ENCODE data around the gene SHC3.

Gene SHC3

GRCh38 chr9:89112243-89112642 is 66.4 kb downstream of the SHC3 start:
- Histone ChIP-seq H3K4me3 (ENCODE audit: low read depth, low read length) (no peak overlapping the region), H3K27ac (ENCODE audit: low read depth, low read length) (no peak overlapping the region), H3K79me2 (ENCODE audit: control insufficient read depth, insufficient read depth, low read length, unreplicated experiment) (peaks cover 31% of the 10 kb centered on the region), H3K4me1 (ENCODE audit: control insufficient read depth, insufficient read depth, low read length, unreplicated experiment) (peaks cover 11% of the 10 kb centered on the region), H2AFZ (ENCODE audit: low read length, unreplicated experiment) (no peak overlapping the region), H3K36me3 (ENCODE audit: insufficient read depth, low read length) (peaks cover 22% of the 10 kb centered on the region; the same call in 1 of the 2 replicates), H3K27me3 (ENCODE audit: insufficient read depth, low read length) (no peaks in the 10 kb centered on the region)

- no peaks in the 10 kb centered on the region for H3K27me3 ChIP-seq (ENCODE audit: insufficient read depth, low read length)
- no peak overlapping the region for H2AFZ ChIP-seq (ENCODE audit: low read length, unreplicated experiment)
- no peaks in the 10 kb centered on the region for H3K4me1 ChIP-seq (ENCODE audit: control insufficient read depth, insufficient read depth, low read length, unreplicated experiment)
- H3K4me3 ChIP-seq (ENCODE audit: low read depth, low read length), result no peak overlapping the region
- H3K36me3 ChIP-seq (ENCODE audit: insufficient read depth, low read length), result peaks cover 22% of the 10 kb centered on the region; the same call in 1 of the 2 replicates
- peaks cover 9% of the 10 kb centered on the region for H3K79me2 ChIP-seq (ENCODE audit: control insufficient read depth, insufficient read depth, low read length, unreplicated experiment)
- no peak overlapping the region for H3K27ac ChIP-seq (ENCODE audit: low read depth, low read length)
Measured at GRCh38 chr9:89109666-89110065, 69.0 kb downstream of the SHC3 start.

- H3K27ac ChIP-seq (ENCODE audit: low read depth, low read length), result no peak overlapping the region
- H3K4me1 ChIP-seq (ENCODE audit: control insufficient read depth, insufficient read depth, low read length, unreplicated experiment), result no peaks in the 10 kb centered on the region
Measured at GRCh38 chr9:89107406-89107805, 71.2 kb downstream of the SHC3 start.

GRCh38 chr9:89106224-89106851 is 72.3 kb downstream of the SHC3 start:
- no peaks in the 10 kb centered on the region for H3K4me1 ChIP-seq (ENCODE audit: control insufficient read depth, insufficient read depth, low read length, unreplicated experiment)
- no peak overlapping the region for H3K4me3 ChIP-seq (ENCODE audit: low read depth, low read length)
- no peak overlapping the region for H2AFZ ChIP-seq (ENCODE audit: low read length, unreplicated experiment)
- H3K36me3 ChIP-seq (ENCODE audit: insufficient read depth, low read length), result peaks cover 22% of the 10 kb centered on the region; the same call in 1 of the 2 replicates
- H3K27me3 ChIP-seq (ENCODE audit: insufficient read depth, low read length), result no peaks in the 10 kb centered on the region
- H3K27ac ChIP-seq (ENCODE audit: low read depth, low read length), result no peak overlapping the region
- H3K79me2 ChIP-seq (ENCODE audit: control insufficient read depth, insufficient read depth, low read length, unreplicated experiment), result no peaks in the 10 kb centered on the region

More at GRCh38 chr9:89107406-89107805, 71.2 kb downstream of the SHC3 start:
- H3K36me3 ChIP-seq (ENCODE audit: insufficient read depth, low read length), result peaks cover 22% of the 10 kb centered on the region; the same call in 1 of the 2 replicates
- no peaks in the 10 kb centered on the region for H3K27me3 ChIP-seq (ENCODE audit: insufficient read depth, low read length)
- no peak overlapping the region for H3K4me3 ChIP-seq (ENCODE audit: low read depth, low read length)
- no peak overlapping the region for H2AFZ ChIP-seq (ENCODE audit: low read length, unreplicated experiment)
- H3K79me2 ChIP-seq (ENCODE audit: control insufficient read depth, insufficient read depth, low read length, unreplicated experiment), result no peaks in the 10 kb centered on the region

GRCh38 chr9:89104821-89105220 is 73.8 kb downstream of the SHC3 start:
- H3K4me3 ChIP-seq (ENCODE audit: low read depth, low read length), result no peak overlapping the region
- no peak overlapping the region for H3K27ac ChIP-seq (ENCODE audit: low read depth, low read length)
- no peaks in the 10 kb centered on the region for H3K27me3 ChIP-seq (ENCODE audit: insufficient read depth, low read length)
- no peaks in the 10 kb centered on the region for H3K79me2 ChIP-seq (ENCODE audit: control insufficient read depth, insufficient read depth, low read length, unreplicated experiment)
- H2AFZ ChIP-seq (ENCODE audit: low read length, unreplicated experiment), result no peak overlapping the region
- H3K36me3 ChIP-seq (ENCODE audit: insufficient read depth, low read length), result peaks cover 13% of the 10 kb centered on the region; the same call in 1 of the 2 replicates
- H3K4me1 ChIP-seq (ENCODE audit: control insufficient read depth, insufficient read depth, low read length, unreplicated experiment), result no peaks in the 10 kb centered on the region

- Histone ChIP-seq H3K4me3 (ENCODE audit: low read depth, low read length) (no peak overlapping the region), H3K36me3 (ENCODE audit: insufficient read depth, low read length) (peaks cover 4% of the 10 kb centered on the region; the same call in 1 of the 2 replicates), H2AFZ (ENCODE audit: low read length, unreplicated experiment) (no peak overlapping the region), H3K4me1 (ENCODE audit: control insufficient read depth, insufficient read depth, low read length, unreplicated experiment) (no peaks in the 10 kb centered on the region), H3K27ac (ENCODE audit: low read depth, low read length) (no peak overlapping the region), H3K27me3 (ENCODE audit: insufficient read depth, low read length) (no peaks in the 10 kb centered on the region), H3K79me2 (ENCODE audit: control insufficient read depth, insufficient read depth, low read length, unreplicated experiment) (no peaks in the 10 kb centered on the region)
Measured at GRCh38 chr9:89097219-89097618, 81.4 kb downstream of the SHC3 start.

GRCh38 chr9:89096807-89097206 is 81.8 kb downstream of the SHC3 start:
- H3K36me3 ChIP-seq (ENCODE audit: insufficient read depth, low read length), result peaks cover 4% of the 10 kb centered on the region; the same call in 1 of the 2 replicates
- H3K4me1 ChIP-seq (ENCODE audit: control insufficient read depth, insufficient read depth, low read length, unreplicated experiment), result no peaks in the 10 kb centered on the region
- no peak overlapping the region for H3K27ac ChIP-seq (ENCODE audit: low read depth, low read length)
- H2AFZ ChIP-seq (ENCODE audit: low read length, unreplicated experiment), result no peak overlapping the region
- no peaks in the 10 kb centered on the region for H3K79me2 ChIP-seq (ENCODE audit: control insufficient read depth, insufficient read depth, low read length, unreplicated experiment)
- no peak overlapping the region for H3K4me3 ChIP-seq (ENCODE audit: low read depth, low read length)
- no peaks in the 10 kb centered on the region for H3K27me3 ChIP-seq (ENCODE audit: insufficient read depth, low read length)

GRCh38 chr9:89095761-89096528 is 82.7 kb downstream of the SHC3 start:
- Histone ChIP-seq H3K36me3 (ENCODE audit: insufficient read depth, low read length) (peaks cover 4% of the 10 kb centered on the region; the same call in 1 of the 2 replicates), H2AFZ (ENCODE audit: low read length, unreplicated experiment) (no peak overlapping the region), H3K27me3 (ENCODE audit: insufficient read depth, low read length) (no peaks in the 10 kb centered on the region), H3K4me1 (ENCODE audit: control insufficient read depth, insufficient read depth, low read length, unreplicated experiment) (no peaks in the 10 kb centered on the region), H3K79me2 (ENCODE audit: control insufficient read depth, insufficient read depth, low read length, unreplicated experiment) (no peaks in the 10 kb centered on the region), H3K4me3 (ENCODE audit: low read depth, low read length) (no peak overlapping the region), H3K27ac (ENCODE audit: low read depth, low read length) (no peak overlapping the region)

GRCh38 chr9:89093201-89093975 is 85.2 kb downstream of the SHC3 start:
- no peak overlapping the region for H2AFZ ChIP-seq (ENCODE audit: low read length, unreplicated experiment)
- H3K36me3 ChIP-seq (ENCODE audit: insufficient read depth, low read length), result peaks cover 4% of the 10 kb centered on the region; the same call in 1 of the 2 replicates
- H3K27ac ChIP-seq (ENCODE audit: low read depth, low read length), result no peak overlapping the region
- no peaks in the 10 kb centered on the region for H3K79me2 ChIP-seq (ENCODE audit: control insufficient read depth, insufficient read depth, low read length, unreplicated experiment)
- no peaks in the 10 kb centered on the region for H3K27me3 ChIP-seq (ENCODE audit: insufficient read depth, low read length)
- no peak overlapping the region for H3K4me3 ChIP-seq (ENCODE audit: low read depth, low read length)
- H3K4me1 ChIP-seq (ENCODE audit: control insufficient read depth, insufficient read depth, low read length, unreplicated experiment), result no peaks in the 10 kb centered on the region

GRCh38 chr9:89089176-89089575 is 89.4 kb downstream of the SHC3 start:
- H3K27ac ChIP-seq (ENCODE audit: low read depth, low read length), result no peak overlapping the region
- H3K27me3 ChIP-seq (ENCODE audit: insufficient read depth, low read length), result no peaks in the 10 kb centered on the region
- H3K79me2 ChIP-seq (ENCODE audit: control insufficient read depth, insufficient read depth, low read length, unreplicated experiment), result no peaks in the 10 kb centered on the region
- H3K4me1 ChIP-seq (ENCODE audit: control insufficient read depth, insufficient read depth, low read length, unreplicated experiment), result no peaks in the 10 kb centered on the region
- no peak overlapping the region for H2AFZ ChIP-seq (ENCODE audit: low read length, unreplicated experiment)
- no peaks in the 10 kb centered on the region for H3K36me3 ChIP-seq (ENCODE audit: insufficient read depth, low read length)
- no peak overlapping the region for H3K4me3 ChIP-seq (ENCODE audit: low read depth, low read length)
